Adrenal gland (tissue), 12 donors: ENCODE data around the gene DUSP7. TPM values are rescaled to one million over a fixed set of nuclear protein-coding genes. Genes with fewer than 3 reads are reported as not detected.

Experiments used
- DNase-seq, 7 donors: peaks; one replicate each; pipeline ENCODE4 v3.0.0-alpha.2; 2019 to 2020
- H3K27ac ChIP-seq, 5 donors: fragments of 200-600 bp; sonication (generic) in 4 of 5; 1 replicate in 3 of 5; 2 replicates in 2 of 5; pipeline versions ENCODE4 v1.5.1 to v1.8.0; 2016 to 2020; ENCODE audit warnings: mild to moderate bottlenecking in 1 of 5
- H3K27me3 ChIP-seq: fragments of 200-600 bp; 2 replicates; pipeline ENCODE4 v1.8.0; 2021
- H3K36me3 ChIP-seq, 2 donors: fragments of 200-600 bp; replicated peaks in 1 of 2; 1 replicate in 1 of 2; 2 replicates in 1 of 2; pipeline versions ENCODE4 v1.5.1 to v1.8.0; 2018 to 2022
- H3K4me1 ChIP-seq, 2 donors: fragments of 200-600 bp; replicated peaks in 1 of 2; 1 replicate in 1 of 2; 2 replicates in 1 of 2; pipeline versions ENCODE4 v1.5.1 to v1.8.0; 2018 to 2021
- H3K4me3 ChIP-seq, 4 donors: fragments of 200-600 bp; sonication (generic) in 3 of 4; one replicate each; pipeline ENCODE4 v1.5.1; 2016 to 2018
- H3K9me3 ChIP-seq, 3 donors: fragments of 200-600 bp; sonication (generic) in 1 of 3; replicated peaks in 1 of 3; 1 replicate in 2 of 3; 2 replicates in 1 of 3; pipeline versions ENCODE4 v1.5.1 to v1.8.0; 2016 to 2021
- CTCF ChIP-seq, 6 experiments: fragments of 450-650 bp in 4 of 6; fragments of 200-600 bp in 2 of 6; sonication (generic) in 1 of 6; IDR thresholded peaks; 1 replicate in 5 of 6; 2 replicates in 1 of 6; pipeline versions ENCODE4 v1.5.1 to v1.8.0; 2016 to 2021; ENCODE audit warnings: antibody characterized with exemption in 6 of 6, mild to moderate bottlenecking in 2 of 6, moderate library complexity in 1 of 6
- POLR2A ChIP-seq, 2 donors: fragments of 450-650 bp; IDR thresholded peaks; one replicate each; pipeline ENCODE4 v1.6.1; 2017; ENCODE audit warnings: antibody characterized with exemption in 2 of 2, mild to moderate bottlenecking in 2 of 2, moderate library complexity in 1 of 2
- WGBS, 4 donors: extraction: QIAGEN DNeasy Blood & Tissue Kit in 2 of 4; methylation state at CpG; one replicate each; pipeline versions ENCODE4 v1.1.5 to v1.1.7; 2013 to 2017; 5-methylcytosine and 5-hydroxymethylcytosine counted together
- intact Hi-C, 2 donors: fragments of 100-400 bp; cut with DNase I; formaldehyde crosslinking; loops; one replicate each; pipeline versions ENCODE4 v1.14.1 to v1.15.0; 2022 to 2023
- polyA plus RNA-seq, 3 donors: library from polyadenylated mRNA; stranded (reverse); fragments of 200-250 nt in 2 of 3; fragments of 350-450 nt in 1 of 3; fragmentation: Illumina TruSeq in 1 of 3; extraction: RNeasy Lipid Tissue Mini Kit (QIAGEN cat#74804) in 1 of 3; gene quantifications; one replicate each; pipeline ENCODE4 v1.2.3, GENCODE V29; 2013 to 2014
- total RNA-seq, 9 donors: library from RNA; depleted of rRNA in 4 of 9; stranded (reverse); fragments of >200 nt in 4 of 9; fragments of 120-200 nt in 1 of 9; fragmentation: NEBNext Ultra II Directional in 1 of 9; extraction: Animal tissue kit (Norgen Biotek cat#: 25700) in 1 of 9; gene quantifications; one replicate each; pipeline versions ENCODE4 v1.1.0 to v1.2.4, GENCODE V29; 2013 to 2023
- donor health status: healthy with polysubstance abuse.
- donor health status: Bipolar disorder and iron deficiency.
- donor health status: DM: yes; HTN: yes; CAD: no.
- donor health status: DM: no; HTN: no; CAD: no.
- donor health status: DM: no; HTN: no; CAD: no.
- donor health status: DM: yes; HTN: yes; CAD: no.

Gene DUSP7
- total and polyA plus RNA-seq, 12 donors, result 5.5 to 35.0 (median 14.4) TPM

DNA sequence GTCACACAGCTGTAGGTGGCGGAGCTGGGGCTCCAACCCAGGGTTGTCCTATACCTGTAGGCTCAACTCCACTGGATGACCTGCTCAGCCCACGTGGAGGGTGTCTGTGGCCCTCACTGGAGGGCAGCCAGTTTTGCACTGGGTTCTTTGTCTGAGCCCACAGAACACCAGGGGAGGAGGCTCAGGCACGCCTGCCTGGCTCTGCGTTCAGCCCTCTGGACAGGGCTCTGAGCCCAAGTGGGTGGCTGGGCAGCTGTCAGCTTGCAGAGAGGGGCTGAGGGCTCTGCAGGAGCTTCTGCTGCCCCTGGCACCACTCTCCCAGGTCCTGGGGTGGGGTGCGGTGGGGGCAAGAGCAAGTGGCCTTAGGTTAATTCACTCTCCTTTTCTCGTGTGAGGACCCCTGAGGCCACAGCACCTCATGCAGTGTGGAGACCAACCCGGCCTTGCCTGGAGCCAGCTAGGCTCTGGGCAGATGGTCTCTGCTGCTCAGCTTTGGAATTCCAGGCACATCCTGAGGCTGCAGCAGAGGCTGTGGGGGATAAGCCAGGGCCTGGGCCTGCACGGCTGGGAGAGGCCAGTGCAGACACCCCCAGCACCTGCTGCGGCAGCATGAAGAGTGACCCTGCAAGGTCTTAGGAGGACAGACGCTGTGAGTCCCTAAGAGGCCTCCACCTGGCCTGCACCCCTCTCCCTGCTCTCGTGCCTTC lies 23.5 kb downstream of the DUSP7 start:
- intact Hi-C loops, result no loop called here
- peaks cover 0 to 20% of the 10 kb centered on the region in 2 donors for H3K4me1 ChIP-seq
- DNase-seq, result no peak
- no peaks in the 10 kb centered on the region for H3K9me3 ChIP-seq
- H3K36me3 ChIP-seq, result no peaks in the 10 kb centered on the region
- peak overlapping the region in 1 of 5 donors; percentile 22 for H3K27ac ChIP-seq
- no peak overlapping the region for H3K4me3 ChIP-seq
- no peak for TF ChIP-seq CTCF (IDR thresholded peaks at IDR 0.05)
- TF ChIP-seq POLR2A (IDR thresholded peaks at IDR 0.05), result no peak
- WGBS, 4 donors, result 85 to 100% (median 91%) methylated on average over 1 to 11 of the region's 11 CpGs
- H3K27me3 ChIP-seq, result no peaks in the 10 kb centered on the region

- Histone ChIP-seq H3K27ac (peak overlapping the region in 1 of 5 donors; percentile 34), H3K36me3 (no peaks in the 10 kb centered on the region), H3K9me3 (no peaks in the 10 kb centered on the region), H3K27me3 (no peaks in the 10 kb centered on the region), H3K4me3 (no peak overlapping the region), H3K4me1 (peaks cover 0 to 20% of the 10 kb centered on the region in 2 donors)
- intact Hi-C loops, result no loop called here
- no peak for DNase-seq
- TF ChIP-seq POLR2A (IDR thresholded peaks at IDR 0.05) (no peak), CTCF (IDR thresholded peaks at IDR 0.05) (no peak)
- WGBS, 4 donors, result 89 to 97% (median 91%) methylated on average over 3 to 10 of the region's 10 CpGs
These were observed 24.5 kb downstream of the DUSP7 start for GRCh38 chr3:52031896-52032295.

GRCh38 chr3:52030714-52031310 lies 25.6 kb downstream of the DUSP7 start:
- TF ChIP-seq POLR2A (IDR thresholded peaks at IDR 0.05) (no peak), CTCF (IDR thresholded peaks at IDR 0.05) (no peak)
- H3K9me3 ChIP-seq, result no peaks in the 10 kb centered on the region
- WGBS, 4 donors, result 92 to 98% (median 93%) methylated on average over 10 to 11 of the region's 11 CpGs
- intact Hi-C loops, result no loop called here
- no peaks in the 10 kb centered on the region for H3K27me3 ChIP-seq
- peak in 1 of 7 donors; percentile 83 for DNase-seq
- no peaks in the 10 kb centered on the region for H3K36me3 ChIP-seq
- H3K27ac ChIP-seq, result peak overlapping the region in 1 of 5 donors; percentile 79
- H3K4me1 ChIP-seq, result peaks cover 0 to 20% of the 10 kb centered on the region in 2 donors
- H3K4me3 ChIP-seq, result no peak overlapping the region

DNA sequence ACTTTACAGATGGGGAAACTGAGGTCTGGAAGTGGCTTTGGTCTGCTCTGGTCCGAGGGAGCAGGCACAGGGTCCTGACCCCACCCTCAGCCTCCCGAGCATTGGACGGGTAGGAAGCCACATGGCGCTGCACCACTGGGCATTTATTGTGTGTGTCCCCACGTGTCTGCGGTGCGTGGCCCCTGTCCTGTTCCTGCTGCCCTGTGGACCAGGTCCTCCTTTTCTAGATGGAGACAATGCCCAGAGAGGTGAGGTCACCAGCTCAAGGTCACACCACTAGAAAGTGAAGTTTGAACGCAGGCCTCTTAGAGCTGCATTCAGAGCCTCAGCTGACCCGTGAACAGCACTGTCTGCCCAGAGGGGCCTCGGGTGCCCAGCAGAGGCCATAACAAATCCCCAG lies 26.8 kb downstream of the DUSP7 start:
- Histone ChIP-seq H3K9me3 (no peaks in the 10 kb centered on the region), H3K4me1 (peaks cover 0 to 31% of the 10 kb centered on the region in 2 donors), H3K27me3 (no peaks in the 10 kb centered on the region), H3K4me3 (no peak overlapping the region), H3K27ac (peak overlapping the region in 2 of 5 donors; percentile 79 to 86), H3K36me3 (no peaks in the 10 kb centered on the region)
- WGBS, 4 donors, result 52 to 79% (median 74%) methylated on average over 2 to 10 of the region's 10 CpGs
- intact Hi-C loops, result no loop called here
- TF ChIP-seq CTCF (IDR thresholded peaks at IDR 0.05) (no peak), POLR2A (IDR thresholded peaks at IDR 0.05) (no peak)
- peak in 1 of 7 donors; percentile 52 for DNase-seq
